Ascending aorta (tissue), 2 donors: ENCODE results near the gene MYL3. TPM values are rescaled to one million over a fixed set of nuclear protein-coding genes. Genes with fewer than 3 reads are reported as not detected.
"Not testable (repeated sequence)": the region's sequence is repeated elsewhere in the genome, so short reads cannot be mapped to it uniquely, and the experiment has no call there.

Source experiments
- DNase-seq, 2 donors: peaks; one replicate each; pipeline ENCODE4 v3.0.0-alpha.2; 2019; ENCODE audit warnings: low spot score in 2 of 2
- H3K27ac ChIP-seq, 2 donors: fragments of 200-600 bp; sonication (generic); one replicate each; pipeline ENCODE4 v1.5.1; 2016 to 2017; ENCODE audit warnings: mild to moderate bottlenecking in 1 of 2
- H3K27me3 ChIP-seq: fragments of 200-600 bp; sonication (generic); one replicate; pipeline ENCODE4 v1.5.1; 2017
- H3K36me3 ChIP-seq, 2 donors: fragments of 200-600 bp; sonication (generic); one replicate each; pipeline ENCODE4 v1.5.1; 2016
- H3K4me1 ChIP-seq, 2 donors: fragments of 200-600 bp; sonication (generic); one replicate each; pipeline ENCODE4 v1.5.1; 2016 to 2017; ENCODE audit warnings: mild to moderate bottlenecking in 1 of 2
- H3K4me3 ChIP-seq, 2 donors: fragments of 200-600 bp; sonication (generic); one replicate each; pipeline ENCODE4 v1.5.1; 2016 to 2017; ENCODE audit warnings: mild to moderate bottlenecking in 1 of 2
- H3K9me3 ChIP-seq, 2 donors: fragments of 200-600 bp; sonication (generic); one replicate each; pipeline ENCODE4 v1.5.1; 2016
- intact Hi-C: fragments of 100-400 bp; cut with DNase I; formaldehyde crosslinking; loops from one replicate; pipeline ENCODE4 v1.15.1; 2023
- total RNA-seq: library from RNA; depleted of rRNA; stranded (reverse); fragments of >200 nt; gene quantifications from one replicate; pipeline ENCODE4 v1.1.0, GENCODE V29; 2016
- TF ChIP-seq, protein P1 (sequence below), 3 experiments: fragments of 200-600 bp in 2 of 3; fragments of 450-650 bp in 1 of 3; sonication (generic) in 2 of 3; IDR thresholded peaks; one replicate each; pipeline ENCODE4 v1.5.1; 2016 to 2019; ENCODE audit warnings: antibody characterized with exemption in 3 of 3, mild to moderate bottlenecking in 1 of 3, moderate library complexity in 1 of 3

MYL3 gene
- total RNA-seq, 1 donor from 2014 or later = 3.6 TPM

DNA sequence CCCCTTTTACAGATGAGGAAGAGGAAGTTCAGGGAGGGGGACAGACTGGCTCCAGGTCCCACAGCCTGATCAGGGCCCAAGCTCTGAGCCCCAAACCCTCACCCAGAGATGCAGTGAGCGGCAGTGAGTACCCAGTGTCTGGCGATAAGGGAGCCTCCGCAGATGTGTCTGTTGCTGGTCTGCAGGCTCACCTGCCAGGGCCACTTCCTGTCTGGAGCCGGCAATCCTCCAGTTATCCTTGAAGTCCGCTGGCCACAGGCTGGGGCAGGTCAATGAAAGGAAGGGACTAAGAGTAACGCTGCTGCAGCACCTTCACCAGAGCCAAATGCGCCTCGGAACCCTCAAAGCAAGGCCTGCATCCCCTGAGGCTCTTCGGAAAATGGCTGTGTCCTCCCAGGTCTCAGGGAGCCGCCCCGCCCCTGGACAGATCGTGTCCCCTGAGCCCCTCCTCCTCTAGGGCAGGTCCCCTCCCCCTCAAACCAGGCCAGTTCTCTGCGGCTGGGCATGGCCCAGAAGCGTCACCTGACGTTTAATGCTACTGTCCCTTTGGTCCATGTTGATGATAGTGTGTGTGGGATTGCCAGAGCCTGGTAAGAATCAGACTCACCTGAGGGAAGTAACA is 51.5 kb downstream of the MYL3 start:
- H3K27ac ChIP-seq = no peak overlapping the region
- TF ChIP-seq, protein P1, sequence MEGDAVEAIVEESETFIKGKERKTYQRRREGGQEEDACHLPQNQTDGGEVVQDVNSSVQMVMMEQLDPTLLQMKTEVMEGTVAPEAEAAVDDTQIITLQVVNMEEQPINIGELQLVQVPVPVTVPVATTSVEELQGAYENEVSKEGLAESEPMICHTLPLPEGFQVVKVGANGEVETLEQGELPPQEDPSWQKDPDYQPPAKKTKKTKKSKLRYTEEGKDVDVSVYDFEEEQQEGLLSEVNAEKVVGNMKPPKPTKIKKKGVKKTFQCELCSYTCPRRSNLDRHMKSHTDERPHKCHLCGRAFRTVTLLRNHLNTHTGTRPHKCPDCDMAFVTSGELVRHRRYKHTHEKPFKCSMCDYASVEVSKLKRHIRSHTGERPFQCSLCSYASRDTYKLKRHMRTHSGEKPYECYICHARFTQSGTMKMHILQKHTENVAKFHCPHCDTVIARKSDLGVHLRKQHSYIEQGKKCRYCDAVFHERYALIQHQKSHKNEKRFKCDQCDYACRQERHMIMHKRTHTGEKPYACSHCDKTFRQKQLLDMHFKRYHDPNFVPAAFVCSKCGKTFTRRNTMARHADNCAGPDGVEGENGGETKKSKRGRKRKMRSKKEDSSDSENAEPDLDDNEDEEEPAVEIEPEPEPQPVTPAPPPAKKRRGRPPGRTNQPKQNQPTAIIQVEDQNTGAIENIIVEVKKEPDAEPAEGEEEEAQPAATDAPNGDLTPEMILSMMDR (IDR thresholded peaks at IDR 0.05) = no peak

DNA sequence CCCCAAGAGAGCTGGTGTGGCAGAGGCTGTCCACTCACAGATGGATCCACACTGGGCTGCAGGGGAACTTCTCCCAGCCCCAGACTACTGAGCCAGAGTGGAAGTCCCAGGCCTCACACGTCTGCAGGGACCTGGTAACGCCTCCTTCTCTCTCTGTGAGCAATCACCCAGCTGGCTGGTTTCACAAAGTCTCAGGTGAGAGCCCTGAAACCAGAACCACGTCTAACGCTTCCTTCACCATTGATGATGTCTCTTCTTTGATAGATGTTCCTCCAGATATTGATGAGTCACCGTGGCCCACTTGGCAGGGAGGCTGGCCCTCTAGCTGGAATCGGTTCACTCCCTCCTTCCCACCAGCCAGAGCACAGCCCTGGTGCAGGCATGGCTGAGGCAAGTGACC is 54.5 kb downstream of the MYL3 start:
- H3K9me3 ChIP-seq, H3K4me1 ChIP-seq, intact Hi-C loops, DNase-seq, H3K4me3 ChIP-seq, H3K27ac ChIP-seq, H3K27me3 ChIP-seq, H3K36me3 ChIP-seq: not testable (repeated sequence)

More for the DNA sequence above, 51.5 kb downstream of the MYL3 start:
- H3K9me3 ChIP-seq = no peaks in the 10 kb centered on the region
- no peak for DNase-seq
- H3K4me1 ChIP-seq = peaks cover 0 to 4% of the 10 kb centered on the region in 2 donors
- no peaks in the 10 kb centered on the region for H3K27me3 ChIP-seq
- no peaks in the 10 kb centered on the region for H3K36me3 ChIP-seq
- H3K4me3 ChIP-seq = peak overlapping the region; percentile 48 to 60
- intact Hi-C loops = loop anchor here (2.0 kb wide), 1 partner anchor 35 kb away; no protein-coding TSS in a partner anchor

Other genes with a start within 250 kb of the MYL3 start
- 49.0 TPM for gene ALS2CL, start 169.8 kb downstream of the MYL3 start, total RNA-seq
- gene TMIE, start 162.1 kb downstream of the MYL3 start, total RNA-seq = 8.5 TPM
- gene PRSS50, start 145.6 kb downstream of the MYL3 start, total RNA-seq = not detected
- 10.3 TPM for gene PTH1R, start 14.3 kb upstream of the MYL3 start, total RNA-seq
- 34.3 TPM for gene CCDC12, start 113.3 kb upstream of the MYL3 start, total RNA-seq
- gene NBEAL2, start 116.2 kb upstream of the MYL3 start, total RNA-seq = 70.2 TPM